ENCODE measurements around the gene USF1.
"Not testable (repeated sequence)": the region's sequence is repeated elsewhere in the genome, so short reads cannot be mapped to it uniquely, and the experiment has no call there.

Gene USF1

GRCh38 chr1:161048949-161049722, 3.4 kb upstream of the USF1 start:
- in situ Hi-C loops (cut with MboI; ENCODE audit: low sequenced_read_pairs), result no loop called here

- in situ Hi-C loops (cut with MboI; ENCODE audit: low sequenced_read_pairs), result no loop called here
Observed at GRCh38 chr1:161047436-161048420, 2.0 kb upstream of the USF1 start.

GRCh38 chr1:161046605-161047228, 940 bp upstream of the USF1 start:
- in situ Hi-C loops (cut with MboI; ENCODE audit: low sequenced_read_pairs), result no loop called here

GRCh38 chr1:161044908-161045735, 655 bp downstream of the USF1 start:
- in situ Hi-C loops (cut with MboI; ENCODE audit: low sequenced_read_pairs), result no loop called here

GRCh38 chr1:161044535-161044907, 1.3 kb downstream of the USF1 start:
- in situ Hi-C loops (cut with MboI; ENCODE audit: low sequenced_read_pairs), result no loop called here

- in situ Hi-C loops (cut with MboI; ENCODE audit: low sequenced_read_pairs), result no loop called here
Observed at GRCh38 chr1:161039546-161039945, 6.2 kb downstream of the USF1 start.

GRCh38 chr1:161039154-161039545, 6.6 kb downstream of the USF1 start:
- in situ Hi-C loops (cut with MboI; ENCODE audit: low sequenced_read_pairs), result no loop called here

- in situ Hi-C loops (cut with MboI; ENCODE audit: low sequenced_read_pairs), result no loop called here
Observed at GRCh38 chr1:161038523-161039153, 7.1 kb downstream of the USF1 start, which contains the start of gene TSTD1. Gene TSTD1, minus strand, starts transcription at chr1:161038964. Its CDS starts 75 bp downstream, at chr1:161038889.

GRCh38 chr1:161037661-161038522, 7.9 kb downstream of the USF1 start:
- in situ Hi-C loops (cut with MboI; ENCODE audit: low sequenced_read_pairs), result no loop called here

- in situ Hi-C loops (cut with MboI; ENCODE audit: low sequenced_read_pairs), result no loop called here
Observed at GRCh38 chr1:161033751-161034150, 12.0 kb downstream of the USF1 start.

- in situ Hi-C loops (cut with MboI; ENCODE audit: low sequenced_read_pairs), result no loop called here
Observed at GRCh38 chr1:161032409-161032808, 13.4 kb downstream of the USF1 start.

- in situ Hi-C loops (cut with MboI; ENCODE audit: low sequenced_read_pairs), result no loop called here
Observed at GRCh38 chr1:161031874-161032273, 13.9 kb downstream of the USF1 start.

GRCh38 chr1:161029466-161029865, 16.3 kb downstream of the USF1 start:
- in situ Hi-C loops (cut with MboI; ENCODE audit: low sequenced_read_pairs), result not testable (repeated sequence)

GRCh38 chr1:161026954-161027353, 18.8 kb downstream of the USF1 start:
- in situ Hi-C loops (cut with MboI; ENCODE audit: low sequenced_read_pairs), result not testable (repeated sequence)

- in situ Hi-C loops (cut with MboI; ENCODE audit: low sequenced_read_pairs), result not testable (repeated sequence)
Observed at GRCh38 chr1:161022432-161022831, 23.3 kb downstream of the USF1 start.

GRCh38 chr1:161021970-161022353, 23.8 kb downstream of the USF1 start:
- in situ Hi-C loops (cut with MboI; ENCODE audit: low sequenced_read_pairs), result no loop called here

- in situ Hi-C loops (cut with MboI; ENCODE audit: low sequenced_read_pairs), result no loop called here
Observed at GRCh38 chr1:161021165-161021969, 24.4 kb downstream of the USF1 start.

GRCh38 chr1:161020509-161021164, 25.1 kb downstream of the USF1 start, which contains the start of gene F11R:
Gene F11R, minus strand, starts transcription at chr1:161021152. Its CDS starts 79 bp downstream, at chr1:161021073.
- in situ Hi-C loops (cut with MboI; ENCODE audit: low sequenced_read_pairs), result no loop called here

All from hTERT RPE-1 (cell line).